Osteoblast (primary cell): ENCODE measurements around the gene BMP8A. TPM values are rescaled to one million over a fixed set of nuclear protein-coding genes. Genes with fewer than 3 reads are reported as not detected.
"Not testable (repeated sequence)": the region's sequence is repeated elsewhere in the genome, so short reads cannot be mapped to it uniquely, and the experiment has no call there.

Source experiments
- DNase-seq: peaks from one replicate; pipeline ENCODE4 v3.0.0; 2011; ENCODE audit warnings: low spot score, mixed read lengths; ENCODE audit not compliant: insufficient read length; ENCODE audit errors: missing footprints
- H2AFZ ChIP-seq: 2 replicates; pipeline ENCODE4 v1.6.0; 2011; ENCODE audit warnings: mild to moderate bottlenecking, low read length
- H3K27ac ChIP-seq: 2 replicates; pipeline ENCODE4 v1.5.1; 2011; ENCODE audit warnings: mild to moderate bottlenecking, low read depth, low read length, moderate library complexity
- H3K27me3 ChIP-seq: 2 replicates; pipeline ENCODE4 v1.6.0; 2012; ENCODE audit warnings: mild to moderate bottlenecking, control low read depth, inconsistent platforms, low read length, moderate library complexity; ENCODE audit not compliant: insufficient read depth
- H3K36me3 ChIP-seq: 2 replicates; pipeline ENCODE4 v1.5.1; 2011; ENCODE audit warnings: mild to moderate bottlenecking, low read length, control low read depth, moderate library complexity; ENCODE audit not compliant: insufficient read depth
- H3K4me1 ChIP-seq: 2 replicates; pipeline ENCODE4 v1.5.1; 2011; ENCODE audit warnings: mild to moderate bottlenecking, low read length, control low read depth, moderate library complexity; ENCODE audit not compliant: insufficient read depth
- H3K4me2 ChIP-seq: 2 replicates; pipeline ENCODE4 v1.6.0; 2011; ENCODE audit warnings: mild to moderate bottlenecking, low read length; ENCODE audit not compliant: insufficient read depth
- H3K4me3 ChIP-seq: fragments of 200-600 bp; sonication (generic); 3 replicates; pipeline ENCODE4 v1.5.1; 2012; ENCODE audit warnings: mild to moderate bottlenecking, low read length, inconsistent platforms; ENCODE audit not compliant: insufficient read depth
- H3K79me2 ChIP-seq: 2 replicates; pipeline ENCODE4 v1.6.0; 2012; ENCODE audit warnings: mild to moderate bottlenecking, low read length, control low read depth, inconsistent platforms; ENCODE audit not compliant: insufficient read depth
- H3K9me3 ChIP-seq: 2 replicates; pipeline ENCODE4 v1.5.1; 2011; ENCODE audit warnings: low read depth, low read length, control low read depth
- H4K20me1 ChIP-seq: 2 replicates; pipeline ENCODE4 v1.6.0; 2012; ENCODE audit warnings: mild to moderate bottlenecking, low read length, control low read depth; ENCODE audit not compliant: insufficient read depth
- total RNA-seq: library from RNA; depleted of rRNA; stranded (reverse); fragments of >200 nt; gene quantifications from 2 replicates; pipeline ENCODE4 v1.2.3, GENCODE V29; 2012
- TF ChIP-seq, protein P1 (sequence below): IDR thresholded peaks from 2 replicates; pipeline ENCODE4 v1.5.1; 2011; ENCODE audit warnings: mild to moderate bottlenecking, low read depth, low read length, moderate library complexity; ENCODE audit errors: extremely low read depth

Gene BMP8A
- total RNA-seq, 1 donor: 0.72 TPM

GRCh38 chr1:39525366-39526165, 34.1 kb downstream of the BMP8A start:
- Histone ChIP-seq H3K27me3 (no peaks in the 10 kb centered on the region), H3K4me2 (no peak overlapping the region), H2AFZ (no peak overlapping the region), H4K20me1 (no peaks in the 10 kb centered on the region), H3K9me3 (no peaks in the 10 kb centered on the region), H3K27ac (no peak overlapping the region), H3K79me2 (no peaks in the 10 kb centered on the region), H3K4me1 (no peaks in the 10 kb centered on the region), H3K36me3 (peaks cover 22% of the 10 kb centered on the region), H3K4me3 (no peak overlapping the region)
- TF ChIP-seq, protein P1, sequence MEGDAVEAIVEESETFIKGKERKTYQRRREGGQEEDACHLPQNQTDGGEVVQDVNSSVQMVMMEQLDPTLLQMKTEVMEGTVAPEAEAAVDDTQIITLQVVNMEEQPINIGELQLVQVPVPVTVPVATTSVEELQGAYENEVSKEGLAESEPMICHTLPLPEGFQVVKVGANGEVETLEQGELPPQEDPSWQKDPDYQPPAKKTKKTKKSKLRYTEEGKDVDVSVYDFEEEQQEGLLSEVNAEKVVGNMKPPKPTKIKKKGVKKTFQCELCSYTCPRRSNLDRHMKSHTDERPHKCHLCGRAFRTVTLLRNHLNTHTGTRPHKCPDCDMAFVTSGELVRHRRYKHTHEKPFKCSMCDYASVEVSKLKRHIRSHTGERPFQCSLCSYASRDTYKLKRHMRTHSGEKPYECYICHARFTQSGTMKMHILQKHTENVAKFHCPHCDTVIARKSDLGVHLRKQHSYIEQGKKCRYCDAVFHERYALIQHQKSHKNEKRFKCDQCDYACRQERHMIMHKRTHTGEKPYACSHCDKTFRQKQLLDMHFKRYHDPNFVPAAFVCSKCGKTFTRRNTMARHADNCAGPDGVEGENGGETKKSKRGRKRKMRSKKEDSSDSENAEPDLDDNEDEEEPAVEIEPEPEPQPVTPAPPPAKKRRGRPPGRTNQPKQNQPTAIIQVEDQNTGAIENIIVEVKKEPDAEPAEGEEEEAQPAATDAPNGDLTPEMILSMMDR: no peak
- DNase-seq: peak; percentile 48

DNA sequence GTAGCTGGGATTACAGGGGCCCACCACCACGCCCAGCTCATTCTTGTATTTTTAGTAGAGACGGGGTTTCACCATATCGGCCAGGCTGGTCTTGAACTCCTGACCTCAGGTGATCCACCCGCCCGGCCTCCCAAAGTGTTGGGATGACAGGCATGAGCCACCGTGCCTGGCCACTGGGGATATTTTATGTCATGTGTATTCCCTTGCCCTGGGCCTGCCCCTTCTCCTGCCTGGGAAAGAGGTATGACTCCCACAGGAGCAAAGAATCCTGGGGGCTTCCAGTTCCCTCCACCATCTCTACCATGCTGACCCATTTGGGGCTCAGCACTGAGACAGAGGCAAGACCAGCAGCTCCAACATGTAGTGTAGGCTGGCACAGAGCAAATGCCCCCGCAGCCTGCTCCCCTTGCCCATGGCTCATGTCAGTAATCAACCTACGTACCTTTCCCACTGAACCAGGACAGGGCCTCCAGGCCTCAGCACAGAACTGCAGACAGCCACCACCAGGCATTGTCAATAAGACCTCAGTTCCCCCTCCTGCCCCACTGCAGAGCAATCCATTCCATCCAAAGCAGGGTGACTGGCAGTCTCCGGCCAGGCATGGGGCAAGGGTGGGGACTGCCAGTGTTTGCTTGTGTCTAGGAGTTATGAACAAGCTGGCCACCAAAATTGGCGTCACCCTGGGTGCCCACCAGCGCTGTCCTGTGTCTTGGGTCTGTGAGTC, 35.2 kb downstream of the BMP8A start:
- no peaks in the 10 kb centered on the region for H4K20me1 ChIP-seq
- TF ChIP-seq, protein P1: no peak
- no peaks in the 10 kb centered on the region for H3K79me2 ChIP-seq
- H3K4me3 ChIP-seq: no peak overlapping the region
- DNase-seq: peak; percentile 76
- no peak overlapping the region for H3K4me2 ChIP-seq
- H2AFZ ChIP-seq: no peak overlapping the region
- H3K9me3 ChIP-seq: no peaks in the 10 kb centered on the region
- H3K27me3 ChIP-seq: no peaks in the 10 kb centered on the region
- H3K4me1 ChIP-seq: no peaks in the 10 kb centered on the region
- peaks cover 22% of the 10 kb centered on the region for H3K36me3 ChIP-seq
- H3K27ac ChIP-seq: no peak overlapping the region

DNA sequence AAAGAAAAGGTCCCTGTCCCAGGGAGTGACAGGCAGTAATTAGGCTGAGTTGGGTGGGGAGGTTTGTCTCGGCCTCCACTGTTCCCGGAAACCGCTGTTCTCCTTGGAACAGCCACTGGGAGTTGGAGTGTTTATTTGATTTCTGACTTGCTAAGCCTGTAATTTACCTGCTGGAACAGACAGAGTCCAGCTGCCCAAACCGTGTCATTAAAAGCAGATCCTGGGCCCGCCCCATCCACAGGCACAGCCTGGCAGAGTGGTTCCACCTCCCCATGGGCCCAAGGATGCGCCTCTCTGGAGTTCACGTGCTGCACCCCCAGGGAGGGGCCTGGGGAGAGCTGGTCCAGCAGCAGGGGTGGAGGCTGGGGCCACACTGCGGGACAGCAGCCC, 35.7 kb downstream of the BMP8A start:
- H3K79me2 ChIP-seq, H3K9me3 ChIP-seq, H3K4me3 ChIP-seq, H3K4me2 ChIP-seq, H3K27ac ChIP-seq, H3K27me3 ChIP-seq, H4K20me1 ChIP-seq, H3K4me1 ChIP-seq, DNase-seq, H2AFZ ChIP-seq: not testable (repeated sequence)
- peaks cover 24% of the 10 kb centered on the region for H3K36me3 ChIP-seq

DNA sequence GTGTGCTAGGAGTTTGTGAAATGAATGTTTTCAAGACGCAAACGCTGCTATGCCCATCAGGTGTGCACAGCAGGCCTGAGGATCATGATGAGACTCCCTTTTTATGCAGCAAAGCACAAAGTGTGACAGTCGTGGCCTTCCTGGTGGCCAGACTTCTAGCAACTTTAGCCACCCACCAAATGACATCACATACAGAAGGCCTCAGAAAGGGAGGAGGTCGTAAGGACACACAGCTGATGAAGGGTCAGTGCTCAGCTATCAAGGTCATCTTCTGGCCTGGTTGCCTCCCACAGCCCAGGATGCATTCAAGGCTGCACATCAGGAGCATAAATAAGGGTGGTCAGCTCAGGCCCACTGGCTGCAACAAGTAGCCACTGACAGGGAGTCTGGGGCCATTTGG, 36.6 kb downstream of the BMP8A start:
- no peak overlapping the region for H3K27ac ChIP-seq
- no peaks in the 10 kb centered on the region for H3K27me3 ChIP-seq
- H3K36me3 ChIP-seq: peaks cover 27% of the 10 kb centered on the region
- peak; percentile 51 for DNase-seq
- no peak overlapping the region for H3K4me3 ChIP-seq
- no peaks in the 10 kb centered on the region for H4K20me1 ChIP-seq
- no peaks in the 10 kb centered on the region for H3K4me1 ChIP-seq
- no peak overlapping the region for H3K4me2 ChIP-seq
- no peaks in the 10 kb centered on the region for H3K9me3 ChIP-seq
- no peaks in the 10 kb centered on the region for H3K79me2 ChIP-seq
- TF ChIP-seq, protein P1: no peak
- no peak overlapping the region for H2AFZ ChIP-seq
